RWPE1 (cell line): ENCODE measurements around the gene PKD1L1.

ENCODE experiments used
- CTCF ChIA-PET: fragments of 350-600 bp; sonication (Branson Sonifier 250); formaldehyde crosslinking; extraction: SDS; loops from one replicate; lab custom pipeline; 2021; lab: Yijun Ruan, JAX
- POLR2A ChIA-PET: fragments of 400-600 bp; formaldehyde crosslinking; extraction: SDS; loops from one replicate; lab custom pipeline; 2020; ENCODE audit warnings: antibody characterized with exemption; ENCODE audit not compliant: low non-redundant PET; lab: Yijun Ruan, JAX
- DNase-seq: peaks from one replicate; pipeline ENCODE4 v3.0.0; 2012; ENCODE audit warnings: low spot score
- H3K27ac ChIP-seq: fragments of 450-650 bp; 2 replicates; pipeline ENCODE4 v1.5.1; 2017
- TF ChIP-seq, protein P1 (sequence below): fragments of 450-650 bp; conservative IDR thresholded peaks from 2 replicates; pipeline ENCODE4 v1.5.1; 2017; ENCODE audit warnings: low read depth, mild to moderate bottlenecking

The PKD1L1 gene

GRCh38 chr7:47775238-47775637 is 173.0 kb downstream of the PKD1L1 start:
- POLR2A ChIA-PET = no interaction called here

DNA sequence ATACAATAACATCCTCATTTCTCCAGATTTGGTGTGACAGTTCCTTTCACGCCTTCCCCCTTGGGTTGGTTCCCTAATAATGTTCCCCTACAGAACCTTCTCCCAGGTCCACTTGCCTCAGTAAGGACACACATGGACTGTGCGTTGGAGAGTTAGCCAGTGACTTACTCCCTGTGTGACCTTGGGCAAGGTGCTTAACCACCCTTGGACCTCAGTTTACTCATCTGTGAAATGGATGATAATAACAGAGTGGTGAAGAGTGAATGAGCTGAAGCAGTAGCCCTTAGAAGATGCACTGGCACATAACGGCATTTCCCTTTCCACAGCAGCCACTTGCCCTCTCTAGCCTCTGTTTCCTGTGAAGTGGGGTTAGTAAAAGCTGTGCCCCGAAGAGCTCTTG is 175.8 kb downstream of the PKD1L1 start:
- ChIA-PET CTCF (no interaction called here), POLR2A (no interaction called here)
- DNase-seq = no peak
- TF ChIP-seq, protein P1, sequence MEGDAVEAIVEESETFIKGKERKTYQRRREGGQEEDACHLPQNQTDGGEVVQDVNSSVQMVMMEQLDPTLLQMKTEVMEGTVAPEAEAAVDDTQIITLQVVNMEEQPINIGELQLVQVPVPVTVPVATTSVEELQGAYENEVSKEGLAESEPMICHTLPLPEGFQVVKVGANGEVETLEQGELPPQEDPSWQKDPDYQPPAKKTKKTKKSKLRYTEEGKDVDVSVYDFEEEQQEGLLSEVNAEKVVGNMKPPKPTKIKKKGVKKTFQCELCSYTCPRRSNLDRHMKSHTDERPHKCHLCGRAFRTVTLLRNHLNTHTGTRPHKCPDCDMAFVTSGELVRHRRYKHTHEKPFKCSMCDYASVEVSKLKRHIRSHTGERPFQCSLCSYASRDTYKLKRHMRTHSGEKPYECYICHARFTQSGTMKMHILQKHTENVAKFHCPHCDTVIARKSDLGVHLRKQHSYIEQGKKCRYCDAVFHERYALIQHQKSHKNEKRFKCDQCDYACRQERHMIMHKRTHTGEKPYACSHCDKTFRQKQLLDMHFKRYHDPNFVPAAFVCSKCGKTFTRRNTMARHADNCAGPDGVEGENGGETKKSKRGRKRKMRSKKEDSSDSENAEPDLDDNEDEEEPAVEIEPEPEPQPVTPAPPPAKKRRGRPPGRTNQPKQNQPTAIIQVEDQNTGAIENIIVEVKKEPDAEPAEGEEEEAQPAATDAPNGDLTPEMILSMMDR = no peak
- H3K27ac ChIP-seq = no peak overlapping the region

More at GRCh38 chr7:47775238-47775637, 173.0 kb downstream of the PKD1L1 start:
- CTCF ChIA-PET = interaction anchor here (0.8 to 1.0 kb wide), 2 partner anchors 20 to 44 kb away, joined by 3 to 4 read pairs; no protein-coding TSS in a partner anchor
- DNase-seq = no peak
- TF ChIP-seq, protein P1 = no peak
- no peak overlapping the region for H3K27ac ChIP-seq

DNA sequence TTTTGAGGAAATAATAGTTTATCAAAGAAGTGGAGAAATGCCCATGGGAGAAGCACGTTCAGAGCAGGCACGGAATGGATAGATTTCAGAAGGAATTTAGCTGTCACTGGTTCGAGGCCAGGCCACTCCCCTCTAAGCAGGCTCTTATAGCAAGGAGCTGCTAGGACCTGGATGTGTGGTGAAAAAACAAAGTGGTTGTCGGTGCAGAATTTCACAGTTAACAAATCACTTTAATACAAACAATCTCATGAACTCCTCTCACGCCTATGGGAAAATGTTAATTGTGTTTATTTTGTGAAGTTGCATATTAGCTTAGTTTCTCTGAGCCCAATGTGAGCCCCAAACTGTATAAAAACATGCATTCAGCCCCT is 176.3 kb downstream of the PKD1L1 start:
- DNase-seq = no peak
- CTCF ChIA-PET = no interaction called here
- TF ChIP-seq, protein P1 = no peak
- POLR2A ChIA-PET = no interaction called here
- H3K27ac ChIP-seq = no peak overlapping the region

GRCh38 chr7:47771336-47771989 is 176.8 kb downstream of the PKD1L1 start:
- ChIA-PET CTCF (no interaction called here), POLR2A (no interaction called here)
- no peak for DNase-seq
- no peak overlapping the region for H3K27ac ChIP-seq
- TF ChIP-seq, protein P1 = no peak

GRCh38 chr7:47766126-47766525 is 182.1 kb downstream of the PKD1L1 start:
- DNase-seq = no peak
- POLR2A ChIA-PET = no interaction called here
- TF ChIP-seq, protein P1 = no peak
- CTCF ChIA-PET = interaction anchor here (0.6 kb wide), 1 partner anchor 208 kb away, joined by 3 read pairs; no protein-coding TSS in a partner anchor
- H3K27ac ChIP-seq = no peak overlapping the region

- TF ChIP-seq, protein P1 = no peak
- no peak overlapping the region for H3K27ac ChIP-seq
- DNase-seq = no peak
- CTCF ChIA-PET = no interaction called here
- POLR2A ChIA-PET = no interaction called here
Observed at GRCh38 chr7:47765373-47765979, 182.8 kb downstream of the PKD1L1 start.
